ENCODE measurements around the gene NFKBIL1.
"Not testable (repeated sequence)": the region's sequence is repeated elsewhere in the genome, so short reads cannot be mapped to it uniquely, and the experiment has no call there.

Gene NFKBIL1

GRCh38 chr6:31546958-31547726, at the start of gene NFKBIL1:
Gene NFKBIL1 (plus strand): TSS chr6:31547608. CDS start chr6:31547695, 87 bp downstream.
- Mint-ChIP-seq H3K4me1 (ENCODE audit: low read depth) (peaks cover 71% of the 10 kb centered on the region), H3K4me3 (peak within 1 kb of the TSS; percentile 85), H3K36me3 (ENCODE audit: low read depth) (peaks cover 13% of the 10 kb centered on the region), H3K27ac (peak within 1 kb of the TSS; percentile 90), H3K9me3 (no peaks in the 10 kb centered on the region), H3K27me3 (no peaks in the 10 kb centered on the region)

DNA sequence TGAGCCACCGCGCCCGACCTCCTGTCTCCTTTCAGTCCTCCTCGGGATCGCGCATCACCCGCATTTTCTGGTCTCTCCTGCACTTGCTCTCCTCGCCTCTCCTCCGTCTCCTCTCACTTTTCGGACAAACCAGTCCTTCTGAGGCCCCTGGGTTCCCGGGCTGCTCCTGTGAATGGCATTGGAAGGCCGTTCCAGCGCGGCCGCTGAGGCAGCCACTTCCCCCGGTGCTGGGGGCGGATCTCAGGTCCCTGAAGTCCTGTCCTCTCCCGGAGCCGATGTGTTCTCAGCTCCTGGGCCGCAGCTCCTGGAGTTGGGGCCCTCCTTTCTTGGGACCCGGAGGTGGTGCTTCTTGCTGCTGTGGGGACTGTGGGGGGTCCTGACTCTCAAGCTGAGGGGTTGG, 48.7 kb upstream of the NFKBIL1 start:
- Mint-ChIP-seq H3K4me1 (ENCODE audit: low read depth) (peaks cover 62% of the 10 kb centered on the region), H3K27ac (peak overlapping the region; percentile 17), H3K36me3 (ENCODE audit: low read depth) (no peaks in the 10 kb centered on the region), H3K4me3 (peak overlapping the region; percentile 89), H3K27me3 (no peaks in the 10 kb centered on the region), H3K9me3 (no peaks in the 10 kb centered on the region)

GRCh38 chr6:31499648-31500047, 47.8 kb upstream of the NFKBIL1 start:
- Mint-ChIP-seq H3K4me1 (ENCODE audit: low read depth) (peaks cover 61% of the 10 kb centered on the region), H3K4me3 (peak overlapping the region; percentile 89)
- H3K27me3 Mint-ChIP-seq; H3K9me3 Mint-ChIP-seq; H3K27ac Mint-ChIP-seq; H3K36me3 Mint-ChIP-seq (ENCODE audit: low read depth): not testable (repeated sequence)

DNA sequence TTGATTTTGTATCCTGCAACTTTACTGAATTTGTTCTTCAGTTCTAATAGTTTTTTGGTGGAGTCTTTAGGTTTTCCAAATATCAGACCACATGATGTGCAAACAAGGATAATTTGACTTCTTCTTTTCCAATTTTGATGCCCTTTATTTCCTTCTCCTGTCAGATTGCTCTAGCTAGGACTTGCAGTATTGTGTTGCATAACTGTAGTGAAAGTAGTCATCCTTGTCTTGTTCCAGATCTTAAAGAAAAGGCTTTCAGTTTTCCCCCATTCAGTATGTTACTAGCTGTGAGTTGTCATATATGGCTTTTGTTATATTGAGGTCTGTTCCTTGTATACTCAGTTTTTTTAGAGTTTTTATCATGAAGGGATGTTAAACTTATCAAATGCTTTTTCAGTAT, 44.8 kb upstream of the NFKBIL1 start:
- Mint-ChIP-seq H3K4me1 (ENCODE audit: low read depth) (peaks cover 38% of the 10 kb centered on the region), H3K36me3 (ENCODE audit: low read depth) (peaks cover 18% of the 10 kb centered on the region), H3K4me3 (no peak overlapping the region), H3K27ac (no peak overlapping the region), H3K9me3 (no peaks in the 10 kb centered on the region), H3K27me3 (no peaks in the 10 kb centered on the region)

- H3K9me3 Mint-ChIP-seq; H3K4me1 Mint-ChIP-seq (ENCODE audit: low read depth); H3K27me3 Mint-ChIP-seq; H3K27ac Mint-ChIP-seq; H3K4me3 Mint-ChIP-seq: not testable (repeated sequence)
- peaks cover 31% of the 10 kb centered on the region for H3K36me3 Mint-ChIP-seq (ENCODE audit: low read depth)
These were observed 38.4 kb upstream of the NFKBIL1 start for GRCh38 chr6:31509036-31509435.

DNA sequence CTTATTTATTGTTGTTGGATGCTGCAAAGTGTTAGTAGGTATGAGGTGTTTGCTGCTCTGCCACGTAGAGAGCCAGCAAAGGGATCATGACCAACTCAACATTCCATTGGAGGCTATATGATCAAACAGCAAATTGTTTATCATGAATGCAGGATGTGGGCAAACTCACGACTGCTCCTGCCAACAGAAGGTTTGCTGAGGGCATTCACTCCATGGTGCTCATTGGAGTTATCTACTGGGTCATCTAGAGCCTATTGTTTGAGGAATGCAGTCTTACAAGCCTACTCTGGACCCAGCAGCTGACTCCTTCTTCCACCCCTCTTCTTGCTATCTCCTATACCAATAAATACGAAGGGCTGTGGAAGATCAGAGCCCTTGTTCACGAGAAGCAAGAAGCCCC, 37.4 kb upstream of the NFKBIL1 start:
- Mint-ChIP-seq H3K4me1 (ENCODE audit: low read depth) (no peaks in the 10 kb centered on the region), H3K4me3 (no peak overlapping the region), H3K36me3 (ENCODE audit: low read depth) (peaks cover 31% of the 10 kb centered on the region), H3K27me3 (no peaks in the 10 kb centered on the region), H3K27ac (no peak overlapping the region), H3K9me3 (no peaks in the 10 kb centered on the region)

DNA sequence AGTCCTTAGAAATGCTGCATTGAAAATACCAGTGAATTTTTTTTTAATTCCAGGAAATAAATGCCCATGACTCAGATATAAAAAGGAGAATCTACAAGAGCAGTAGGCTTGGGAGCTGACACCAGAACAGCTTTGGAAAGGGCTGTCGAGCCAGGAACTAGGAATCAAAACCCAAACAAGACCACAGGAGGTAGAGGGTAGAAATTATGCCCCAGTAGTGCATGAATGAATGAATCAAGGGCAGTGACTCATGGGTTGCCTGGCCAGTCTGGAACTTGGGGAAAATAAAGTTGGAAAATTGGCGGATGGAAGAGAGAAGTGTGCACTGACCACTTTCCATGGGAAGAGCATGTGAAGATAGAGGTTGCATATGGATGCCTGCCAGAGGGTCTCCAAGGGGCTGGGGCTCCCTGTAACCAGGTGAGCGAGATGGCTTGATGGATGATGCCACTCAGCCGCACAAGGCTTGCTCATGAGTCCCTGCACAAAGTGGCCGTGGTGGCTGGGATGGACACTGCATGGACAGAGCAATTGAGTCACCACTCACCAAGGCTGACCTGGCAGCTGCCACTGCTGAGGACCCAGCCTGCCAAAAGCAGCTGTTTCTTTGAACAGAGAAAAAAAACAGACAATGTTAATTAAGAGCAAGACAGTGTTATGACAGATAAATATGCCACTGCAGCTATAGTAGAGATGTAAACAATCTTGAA, 33.8 kb upstream of the NFKBIL1 start:
- peaks cover 12% of the 10 kb centered on the region for H3K36me3 Mint-ChIP-seq (ENCODE audit: low read depth)

DNA sequence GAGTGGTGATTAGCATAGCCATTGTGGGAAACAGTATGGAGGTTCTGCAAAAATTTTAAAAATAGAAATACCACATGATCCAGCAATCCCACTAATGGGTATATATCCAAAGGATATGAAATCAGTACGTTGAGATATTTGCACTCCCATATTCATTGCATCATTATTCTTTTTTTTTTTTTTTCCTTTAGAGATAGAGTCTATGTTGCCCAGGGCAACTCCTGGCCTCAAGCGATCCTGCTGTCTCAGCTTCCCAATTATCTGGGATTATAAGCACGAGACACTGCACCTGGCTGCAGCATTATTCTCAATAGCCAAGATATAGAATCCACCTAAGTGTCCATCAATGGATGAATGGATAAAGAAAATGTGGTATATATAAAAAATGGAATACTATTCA, 25.6 kb upstream of the NFKBIL1 start:
- Mint-ChIP-seq H3K4me3 (no peak overlapping the region), H3K36me3 (ENCODE audit: low read depth) (no peaks in the 10 kb centered on the region), H3K27ac (no peak overlapping the region), H3K27me3 (peaks cover 10% of the 10 kb centered on the region), H3K4me1 (ENCODE audit: low read depth) (no peaks in the 10 kb centered on the region), H3K9me3 (no peaks in the 10 kb centered on the region)

More for the DNA sequence above, 33.8 kb upstream of the NFKBIL1 start:
- Mint-ChIP-seq H3K4me1 (ENCODE audit: low read depth) (no peaks in the 10 kb centered on the region), H3K9me3 (no peaks in the 10 kb centered on the region), H3K27ac (no peak overlapping the region), H3K27me3 (peaks cover 8% of the 10 kb centered on the region), H3K4me3 (no peak overlapping the region)

DNA sequence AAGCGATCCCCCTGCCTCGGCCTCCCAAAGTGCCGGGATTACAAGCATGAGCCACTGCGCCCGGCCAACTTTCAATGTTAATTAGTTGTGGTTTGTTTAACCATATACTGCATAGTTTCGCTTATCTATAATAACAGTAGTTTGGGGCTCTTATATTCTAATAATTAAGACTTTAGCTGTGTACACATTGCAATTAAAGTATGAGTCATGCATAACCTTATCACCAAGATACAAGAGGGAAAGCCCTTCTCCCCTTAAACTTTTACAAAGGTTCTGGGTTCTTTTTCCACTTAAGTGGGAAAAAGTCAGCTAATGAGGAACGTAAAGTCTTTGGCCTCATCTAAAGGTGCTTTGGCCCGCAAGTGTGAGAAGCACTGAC, 21.9 kb upstream of the NFKBIL1 start:
- H3K27ac Mint-ChIP-seq, result no peak overlapping the region
- H3K4me3 Mint-ChIP-seq, result no peak overlapping the region
- peaks cover 2% of the 10 kb centered on the region for H3K27me3 Mint-ChIP-seq
- no peaks in the 10 kb centered on the region for H3K4me1 Mint-ChIP-seq (ENCODE audit: low read depth)
- no peaks in the 10 kb centered on the region for H3K9me3 Mint-ChIP-seq
- H3K36me3 Mint-ChIP-seq (ENCODE audit: low read depth), result peaks cover 16% of the 10 kb centered on the region

DNA sequence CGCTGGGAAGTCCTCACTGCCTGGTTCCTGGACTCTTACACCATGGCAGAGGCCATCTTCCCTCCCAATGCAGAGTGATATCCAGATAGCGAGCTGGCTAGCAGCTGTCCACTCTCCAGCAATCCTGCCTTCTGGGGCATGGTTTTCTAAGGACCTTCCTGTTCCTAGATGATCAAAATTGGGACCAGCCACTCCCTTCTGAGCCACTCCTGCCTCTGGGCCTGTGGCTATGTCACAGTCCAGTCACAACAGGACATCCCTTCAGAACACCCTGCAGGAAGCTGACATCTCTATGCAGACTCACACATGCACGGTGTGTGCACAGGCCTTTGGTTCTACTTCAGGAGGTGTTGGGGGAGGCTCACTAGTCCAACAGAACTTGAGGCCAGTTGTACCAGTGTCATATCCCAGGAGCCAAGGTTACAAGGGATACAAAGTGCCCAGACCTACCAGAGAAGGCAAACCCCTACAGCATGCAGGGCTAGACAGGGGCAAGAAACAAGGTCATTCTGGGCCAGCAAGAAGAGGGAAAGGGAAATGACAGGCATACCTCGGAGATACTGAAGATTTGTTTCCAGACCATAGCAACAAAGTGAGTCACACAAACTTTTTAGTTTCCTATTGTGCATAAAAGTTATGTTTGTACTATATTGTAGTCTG, 21.3 kb upstream of the NFKBIL1 start:
- H3K27me3 Mint-ChIP-seq, result no peaks in the 10 kb centered on the region
- no peaks in the 10 kb centered on the region for H3K9me3 Mint-ChIP-seq
- H3K4me3 Mint-ChIP-seq, result no peak overlapping the region
- no peaks in the 10 kb centered on the region for H3K4me1 Mint-ChIP-seq (ENCODE audit: low read depth)
- H3K36me3 Mint-ChIP-seq (ENCODE audit: low read depth), result peaks cover 22% of the 10 kb centered on the region
- H3K27ac Mint-ChIP-seq, result no peak overlapping the region

DNA sequence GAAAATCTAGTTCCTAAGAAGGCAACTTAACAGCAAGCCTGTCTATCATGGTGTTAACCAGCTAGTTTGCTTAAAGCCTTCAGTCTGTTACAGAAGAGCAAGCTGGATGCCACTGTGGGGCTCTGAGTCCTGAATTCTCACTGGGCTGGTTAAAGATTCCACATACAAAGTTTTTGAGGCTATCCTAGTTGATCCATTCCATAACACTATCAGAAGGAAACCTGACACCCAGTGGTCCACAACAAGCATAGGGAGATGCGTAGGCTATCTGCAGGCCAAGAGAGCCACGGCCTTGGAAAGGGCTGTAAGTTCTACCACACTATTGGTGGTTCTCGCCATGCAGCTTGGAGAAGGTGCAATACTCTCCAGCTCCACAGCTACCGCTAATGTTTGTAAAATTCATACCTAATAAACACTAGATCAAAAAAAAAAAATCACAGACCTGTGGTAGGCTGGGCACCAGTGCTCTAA, 19.1 kb upstream of the NFKBIL1 start:
- Mint-ChIP-seq H3K27me3 (no peaks in the 10 kb centered on the region), H3K36me3 (ENCODE audit: low read depth) (peaks cover 42% of the 10 kb centered on the region), H3K9me3 (no peaks in the 10 kb centered on the region), H3K4me3 (no peak overlapping the region), H3K4me1 (ENCODE audit: low read depth) (peaks cover 5% of the 10 kb centered on the region), H3K27ac (no peak overlapping the region)

- Mint-ChIP-seq H3K9me3 (no peaks in the 10 kb centered on the region), H3K27me3 (no peaks in the 10 kb centered on the region), H3K36me3 (ENCODE audit: low read depth) (peaks cover 47% of the 10 kb centered on the region), H3K4me1 (ENCODE audit: low read depth) (peaks cover 9% of the 10 kb centered on the region), H3K27ac (no peak within 1 kb of the TSS), H3K4me3 (no peak within 1 kb of the TSS)
These were observed 18.5 kb upstream of the NFKBIL1 start, which contains the start of gene MCCD1 for GRCh38 chr6:31528821-31529328. Gene MCCD1 (plus strand): TSS chr6:31528962. CDS start chr6:31529015, 53 bp downstream.

DNA sequence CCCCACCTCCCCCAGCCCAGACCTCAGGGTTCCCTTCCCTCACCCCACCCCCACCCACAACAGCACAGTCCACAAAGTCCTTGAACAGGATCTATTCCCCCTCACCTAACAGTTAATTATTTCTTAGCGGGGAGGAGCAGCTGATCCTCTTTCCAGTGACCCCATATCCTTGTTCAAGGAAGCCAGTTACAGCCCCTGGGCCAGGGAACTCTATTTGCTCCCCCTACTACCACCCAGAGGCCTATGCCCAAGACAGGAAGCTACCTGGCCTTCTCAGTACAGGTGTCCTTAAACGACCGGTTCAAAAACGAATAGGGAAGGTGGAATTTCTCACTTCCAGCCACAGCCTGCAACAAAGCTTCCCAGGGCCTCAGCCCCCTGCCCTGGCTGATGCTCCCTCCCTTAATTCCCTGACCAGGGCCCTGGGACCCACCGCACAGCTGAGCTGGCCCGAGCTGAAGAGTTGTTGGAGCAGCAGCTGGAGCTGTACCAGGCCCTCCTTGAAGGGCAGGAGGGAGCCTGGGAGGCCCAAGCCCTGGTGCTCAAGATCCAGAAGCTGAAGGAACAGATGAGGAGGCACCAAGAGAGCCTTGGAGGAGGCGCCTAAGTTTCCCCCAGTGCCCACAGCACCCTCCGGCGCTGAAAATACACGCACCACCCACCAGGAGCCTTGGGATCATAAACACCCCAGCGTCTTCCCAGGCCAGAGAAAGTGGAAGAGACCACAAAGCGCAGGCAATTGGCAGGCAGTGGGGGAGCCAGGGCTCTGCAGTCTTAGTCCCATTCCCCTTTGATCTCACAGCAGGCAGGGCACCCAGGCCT, 17.9 kb upstream of the NFKBIL1 start:
- Mint-ChIP-seq H3K4me1 (ENCODE audit: low read depth) (peaks cover 9% of the 10 kb centered on the region), H3K27ac (no peak overlapping the region), H3K9me3 (no peaks in the 10 kb centered on the region), H3K36me3 (ENCODE audit: low read depth) (peaks cover 53% of the 10 kb centered on the region), H3K27me3 (no peaks in the 10 kb centered on the region), H3K4me3 (no peak overlapping the region)

DNA sequence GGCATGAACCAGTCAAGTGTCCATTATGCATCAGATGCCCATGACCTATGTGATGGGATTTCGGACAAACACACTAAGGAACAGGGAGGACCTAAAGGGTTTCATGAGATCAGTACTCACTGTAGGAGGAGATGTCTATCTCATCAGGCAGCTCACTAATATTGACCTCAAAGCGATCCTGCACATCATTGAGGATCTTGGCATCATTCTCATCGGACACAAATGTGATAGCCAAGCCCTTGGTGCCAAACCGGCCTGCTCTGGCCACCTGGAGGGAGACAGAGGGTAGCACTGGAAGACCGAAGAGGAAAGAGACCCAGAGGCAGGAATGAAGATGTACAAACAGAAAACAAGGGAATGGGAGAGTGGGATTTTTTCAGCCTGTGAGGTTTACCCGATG, 16.7 kb upstream of the NFKBIL1 start:
- Mint-ChIP-seq H3K9me3 (no peaks in the 10 kb centered on the region), H3K36me3 (ENCODE audit: low read depth) (peaks cover 64% of the 10 kb centered on the region), H3K27me3 (no peaks in the 10 kb centered on the region), H3K4me1 (ENCODE audit: low read depth) (peaks cover 18% of the 10 kb centered on the region), H3K27ac (no peak overlapping the region), H3K4me3 (no peak overlapping the region)
